Measurements from ENCODE around the gene BOK.
A peak's percentile ranks its signal among the peaks of the same experiment; 100 is the strongest.

The BOK gene

DNA sequence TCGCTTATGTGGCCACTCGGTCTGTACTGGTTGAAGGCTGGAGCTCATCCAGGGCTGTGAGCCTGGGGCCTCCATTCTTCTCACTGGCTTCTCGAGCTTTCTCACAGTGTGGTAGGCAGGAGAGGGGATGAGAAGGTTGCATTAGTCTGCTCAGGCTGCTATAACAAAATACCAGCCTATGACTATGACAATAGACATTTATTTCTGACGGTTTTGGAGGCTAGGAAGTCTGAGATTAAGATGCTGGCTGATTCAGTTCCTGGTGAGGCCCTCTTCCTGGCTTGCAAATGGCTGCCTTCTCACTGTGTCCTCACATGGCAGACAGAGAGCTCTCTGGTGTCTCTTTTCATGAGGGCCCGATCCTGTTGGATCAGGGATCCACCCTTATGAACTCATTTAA is 44.0 kb upstream of the BOK start:
- no peak overlapping the region for H3K27ac ChIP-seq (ENCODE audit: low read length)
- H3K79me2 ChIP-seq (ENCODE audit: insufficient read depth, low read length) = no peaks in the 10 kb centered on the region
- no peak overlapping the region for H3K4me2 ChIP-seq (ENCODE audit: insufficient read depth, low read length)
- H3K4me3 ChIP-seq (ENCODE audit: low read depth in 1 of 2, low read length in 2 of 2) = no peak overlapping the region
- no peaks in the 10 kb centered on the region for H3K36me3 ChIP-seq (ENCODE audit: insufficient read depth, low read length)
- DNase-seq (no peak), ATAC-seq (ENCODE audit: insufficient read depth, low read depth) (no peak)
- H2AFZ ChIP-seq (ENCODE audit: low read depth, low read length) = no peak overlapping the region
- no peaks in the 10 kb centered on the region for H3K27me3 ChIP-seq (ENCODE audit: insufficient read depth, low read length, poor library complexity)
- H3K9me3 ChIP-seq (ENCODE audit: insufficient read depth, low read length, severe bottlenecking) = no peaks in the 10 kb centered on the region
- TF ChIP-seq EZH2 (IDR thresholded peaks at IDR 0.05; ENCODE audit: borderline replicate concordance, low read depth, low read length, severe bottlenecking) = no peak
- no peak for TF ChIP-seq CTCF (IDR thresholded peaks at IDR 0.05; ENCODE audit: borderline replicate concordance, extremely low read depth, low read length, poor library complexity, severe bottlenecking)
- H3K9ac ChIP-seq (ENCODE audit: low read depth, low read length) = no peak overlapping the region
- peaks cover 2% of the 10 kb centered on the region for H3K4me1 ChIP-seq (ENCODE audit: insufficient read depth, low read length)
- no peaks in the 10 kb centered on the region for H4K20me1 ChIP-seq (ENCODE audit: insufficient read depth, low read length)

- Histone ChIP-seq H2AFZ (ENCODE audit: low read depth, low read length) (0 out of 2 replicates have a peak overlapping the region, but pooled peaks have one; percentile 25), H3K27ac (ENCODE audit: low read length) (no peak overlapping the region), H3K9ac (ENCODE audit: low read depth, low read length) (no peak overlapping the region), H3K79me2 (ENCODE audit: insufficient read depth, low read length) (no peaks in the 10 kb centered on the region), H3K4me3 (ENCODE audit: low read depth in 1 of 2, low read length in 2 of 2) (no peak overlapping the region), H3K27me3 (ENCODE audit: insufficient read depth, low read length, poor library complexity) (no peaks in the 10 kb centered on the region), H3K36me3 (ENCODE audit: insufficient read depth, low read length) (no peaks in the 10 kb centered on the region), H4K20me1 (ENCODE audit: insufficient read depth, low read length) (no peaks in the 10 kb centered on the region), H3K4me1 (ENCODE audit: insufficient read depth, low read length) (no peaks in the 10 kb centered on the region), H3K9me3 (ENCODE audit: insufficient read depth, low read length, severe bottlenecking) (no peaks in the 10 kb centered on the region), H3K4me2 (ENCODE audit: insufficient read depth, low read length) (no peak overlapping the region)
- no peak for DNase-seq
- ATAC-seq (ENCODE audit: insufficient read depth, low read depth) = no peak
- TF ChIP-seq EZH2 (IDR thresholded peaks at IDR 0.05; ENCODE audit: borderline replicate concordance, low read depth, low read length, severe bottlenecking) = no peak
- no peak for TF ChIP-seq CTCF (IDR thresholded peaks at IDR 0.05; ENCODE audit: borderline replicate concordance, extremely low read depth, low read length, poor library complexity, severe bottlenecking)
Observed at GRCh38 chr2:241514986-241515737, 43.4 kb upstream of the BOK start.

DNA sequence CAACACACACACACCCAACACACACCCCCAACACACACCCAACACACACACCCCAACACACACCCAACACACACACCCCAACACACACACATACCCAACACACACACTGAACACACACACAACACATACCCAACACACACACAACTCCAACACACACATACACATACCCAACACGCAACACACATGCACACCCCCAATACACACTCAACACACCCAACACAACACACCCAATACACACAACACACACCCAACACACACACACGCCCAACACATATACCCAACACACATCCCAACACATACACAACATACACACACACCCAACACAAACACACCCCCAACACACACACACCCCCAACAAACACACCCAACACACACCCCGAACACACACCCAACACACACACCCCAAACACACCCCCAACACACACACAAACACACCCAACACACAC is 42.0 kb upstream of the BOK start:
- H3K9ac ChIP-seq (ENCODE audit: low read depth, low read length) = no peak overlapping the region
- no peak for DNase-seq
- H3K4me2 ChIP-seq (ENCODE audit: insufficient read depth, low read length) = no peak overlapping the region
- no peaks in the 10 kb centered on the region for H3K4me1 ChIP-seq (ENCODE audit: insufficient read depth, low read length)
- H3K36me3 ChIP-seq (ENCODE audit: insufficient read depth, low read length) = no peaks in the 10 kb centered on the region
- no peak overlapping the region for H3K27ac ChIP-seq (ENCODE audit: low read length)
- TF ChIP-seq EZH2 (IDR thresholded peaks at IDR 0.05; ENCODE audit: borderline replicate concordance, low read depth, low read length, severe bottlenecking) (no peak), CTCF (IDR thresholded peaks at IDR 0.05; ENCODE audit: borderline replicate concordance, extremely low read depth, low read length, poor library complexity, severe bottlenecking) (no peak)
- no peak overlapping the region for H3K4me3 ChIP-seq (ENCODE audit: low read depth in 1 of 2, low read length in 2 of 2)
- H2AFZ ChIP-seq (ENCODE audit: low read depth, low read length) = no peak overlapping the region
- H3K79me2 ChIP-seq (ENCODE audit: insufficient read depth, low read length) = no peaks in the 10 kb centered on the region
- H4K20me1 ChIP-seq (ENCODE audit: insufficient read depth, low read length) = no peaks in the 10 kb centered on the region
- ATAC-seq (ENCODE audit: insufficient read depth, low read depth) = no peak
- no peaks in the 10 kb centered on the region for H3K9me3 ChIP-seq (ENCODE audit: insufficient read depth, low read length, severe bottlenecking)
- no peaks in the 10 kb centered on the region for H3K27me3 ChIP-seq (ENCODE audit: insufficient read depth, low read length, poor library complexity)
